Epidermal melanocyte (primary cell): ENCODE results near the gene SCN5A.

Experiments used
- DNase-seq: peaks from one replicate; pipeline ENCODE4 v3.0.0; 2011; ENCODE audit warnings: low spot score; ENCODE audit not compliant: insufficient read length

SCN5A gene

GRCh38 chr3:38601956-38602550 lies 47.4 kb downstream of the SCN5A start:
- no peak for DNase-seq

- DNase-seq: no peak
Measured at GRCh38 chr3:38600551-38600950, 48.9 kb downstream of the SCN5A start.

GRCh38 chr3:38599886-38600285 lies 49.6 kb downstream of the SCN5A start:
- DNase-seq: no peak

GRCh38 chr3:38598791-38599190 lies 50.7 kb downstream of the SCN5A start:
- DNase-seq: no peak

- no peak for DNase-seq
Measured at GRCh38 chr3:38597502-38598060, 51.9 kb downstream of the SCN5A start.

GRCh38 chr3:38595393-38595792 lies 54.1 kb downstream of the SCN5A start:
- no peak for DNase-seq

- no peak for DNase-seq
Measured at GRCh38 chr3:38590521-38590920, 59.0 kb downstream of the SCN5A start.

GRCh38 chr3:38588995-38589937 lies 60.2 kb downstream of the SCN5A start:
- DNase-seq: no peak

- DNase-seq: no peak
Measured at GRCh38 chr3:38588371-38588971, 61.0 kb downstream of the SCN5A start.

- DNase-seq: no peak
Measured at GRCh38 chr3:38587548-38588131, 61.8 kb downstream of the SCN5A start.

GRCh38 chr3:38586546-38587520 lies 62.7 kb downstream of the SCN5A start:
- DNase-seq: no peak

GRCh38 chr3:38585791-38586420 lies 63.6 kb downstream of the SCN5A start:
- DNase-seq: no peak

GRCh38 chr3:38583688-38584087 lies 65.8 kb downstream of the SCN5A start:
- DNase-seq: no peak

GRCh38 chr3:38582941-38583645 lies 66.4 kb downstream of the SCN5A start:
- no peak for DNase-seq

- no peak for DNase-seq
Measured at GRCh38 chr3:38582316-38582715, 67.2 kb downstream of the SCN5A start.

- no peak for DNase-seq
Measured at GRCh38 chr3:38581774-38582173, 67.7 kb downstream of the SCN5A start.

GRCh38 chr3:38580450-38581382 lies 68.8 kb downstream of the SCN5A start:
- DNase-seq: no peak
